HepG2 (cell line): ENCODE measurements around the gene NUDT8. TPM values are rescaled to one million over a fixed set of nuclear protein-coding genes. Genes with fewer than 3 reads are reported as not detected.

Source experiments
- ATF7 ChIP-seq, 2 experiments: fragments of 450-650 bp in 1 of 2; sonication (generic) in 1 of 2; formaldehyde crosslinking in 1 of 2; IDR thresholded peaks; 2 replicates each; pipeline versions ENCODE4 v1.4.0 to v1.6.1; 2016 to 2020; ENCODE audit warnings: antibody characterized with exemption in 1 of 2, mild to moderate bottlenecking in 1 of 2, missing genetic modification reagents in 1 of 2
- BORCS8-MEF2B ChIP-seq: sonication (generic); formaldehyde crosslinking; IDR thresholded peaks from 2 replicates; pipeline ENCODE4 v1.8.0; 2022; ENCODE audit warnings: mild to moderate bottlenecking, missing genetic modification reagents
- DR1 ChIP-seq: sonication (generic); formaldehyde crosslinking; IDR thresholded peaks from 2 replicates; pipeline ENCODE4 v1.8.0; 2021; ENCODE audit warnings: mild to moderate bottlenecking, missing genetic modification reagents, inconsistent platforms
- HOXA7 ChIP-seq: sonication (generic); formaldehyde crosslinking; IDR thresholded peaks from 2 replicates; pipeline ENCODE4 v1.8.1; 2022; ENCODE audit warnings: mild to moderate bottlenecking, missing genetic modification reagents, moderate library complexity
- KDM2A ChIP-seq: sonication (generic); formaldehyde crosslinking; IDR thresholded peaks from 2 replicates; pipeline ENCODE4 v1.4.0; 2020; ENCODE audit warnings: low read depth, missing genetic modification reagents, borderline replicate concordance
- KDM4B ChIP-seq: sonication (generic); formaldehyde crosslinking; IDR thresholded peaks from 2 replicates; pipeline ENCODE4 v1.4.0; 2020; ENCODE audit warnings: missing genetic modification reagents
- MTERF4 ChIP-seq: sonication (generic); formaldehyde crosslinking; IDR thresholded peaks from 2 replicates; pipeline ENCODE4 v1.8.0; 2023; ENCODE audit warnings: mild to moderate bottlenecking, missing genetic modification reagents
- NBN ChIP-seq: fragments of 450-650 bp; conservative IDR thresholded peaks from 2 replicates; pipeline ENCODE4 v1.6.1; 2017
- THAP9 ChIP-seq: sonication (generic); formaldehyde crosslinking; IDR thresholded peaks from 2 replicates; pipeline ENCODE4; 2020; ENCODE audit warnings: missing genetic modification reagents, mild to moderate bottlenecking, borderline replicate concordance
- WIZ ChIP-seq: sonication (generic); formaldehyde crosslinking; IDR thresholded peaks from 2 replicates; pipeline ENCODE4 v1.5.1; 2020; ENCODE audit warnings: mild to moderate bottlenecking, missing genetic modification reagents
- ZBTB10 ChIP-seq: sonication (generic); formaldehyde crosslinking; IDR thresholded peaks from 2 replicates; pipeline ENCODE4 v1.4.0; 2020; ENCODE audit warnings: missing genetic modification reagents, borderline replicate concordance
- ZBTB8A ChIP-seq: sonication (generic); formaldehyde crosslinking; IDR thresholded peaks from 2 replicates; pipeline ENCODE4 v1.4.0; 2020; ENCODE audit warnings: mild to moderate bottlenecking, low read depth, missing genetic modification reagents, borderline replicate concordance
- ZFP36L2 ChIP-seq: sonication (generic); formaldehyde crosslinking; IDR thresholded peaks from 2 replicates; pipeline ENCODE4 v1.4.0; 2020; ENCODE audit warnings: missing genetic modification reagents
- ZIK1 ChIP-seq: sonication (generic); formaldehyde crosslinking; IDR thresholded peaks from 2 replicates; pipeline ENCODE4 v1.5.0; 2020; ENCODE audit warnings: mild to moderate bottlenecking, low read depth, missing genetic modification reagents, borderline replicate concordance
- ZNF160 ChIP-seq: sonication (generic); formaldehyde crosslinking; IDR thresholded peaks from 2 replicates; pipeline ENCODE4 v1.8.0; 2022; ENCODE audit warnings: mild to moderate bottlenecking, inconsistent platforms, missing genetic modification reagents
- ZNF24 ChIP-seq: fragments of 450-650 bp; IDR thresholded peaks from 2 replicates; pipeline ENCODE4 v1.6.1; 2017; ENCODE audit warnings: antibody characterized with exemption, mild to moderate bottlenecking
- ZNF333 ChIP-seq: sonication (generic); formaldehyde crosslinking; IDR thresholded peaks from 2 replicates; pipeline ENCODE4 v1.4.0; 2020; ENCODE audit warnings: mild to moderate bottlenecking, missing genetic modification reagents, borderline replicate concordance
- ZNF543 ChIP-seq: sonication (generic); formaldehyde crosslinking; IDR thresholded peaks from 2 replicates; pipeline ENCODE4 v1.4.0; 2020; ENCODE audit warnings: mild to moderate bottlenecking, missing genetic modification reagents
- ZNF552 ChIP-seq: sonication (generic); formaldehyde crosslinking; IDR thresholded peaks from 2 replicates; pipeline ENCODE4 v1.9.0; 2022; ENCODE audit warnings: missing genetic modification reagents, mild to moderate bottlenecking, borderline replicate concordance
- ZNF562 ChIP-seq: sonication (generic); formaldehyde crosslinking; IDR thresholded peaks from 2 replicates; pipeline ENCODE4 v1.8.0; 2022; ENCODE audit warnings: missing genetic modification reagents, borderline replicate concordance
- ZSCAN9 ChIP-seq: IDR thresholded peaks from 2 replicates; pipeline ENCODE4 v1.6.1; 2016; ENCODE audit warnings: borderline replicate concordance
- polyA plus RNA-seq, 8 experiments: library from polyadenylated mRNA; depleted of rRNA in 3 of 8; stranded (reverse) in 7 of 8; unstranded in 1 of 8; fragments of >200 nt; fragmentation: Illumina TruSeq in 4 of 8; extraction: Trizol in 4 of 8; gene quantifications; 2 replicates each; pipeline versions ENCODE4 v1.2.1 to v1.2.3, GENCODE V29; 2011 to 2016; ENCODE audit warnings: low read depth in 4 of 8, missing spikeins in 1 of 8, mixed read lengths in 1 of 8; ENCODE audit not compliant: insufficient read depth in 1 of 8
- total RNA-seq, 5 experiments: library from RNA; depleted of rRNA; stranded (reverse); fragments of >200 nt; fragmentation: Illumina TruSeq; extraction: Trizol; gene quantifications; 2 replicates each; pipeline ENCODE4 v1.2.3, GENCODE V29; 2016; ENCODE audit warnings: low read depth in 1 of 5
- TF ChIP-seq, protein P1 (sequence below): sonication (generic); formaldehyde crosslinking; IDR thresholded peaks from 2 replicates; pipeline ENCODE4 v1.8.1; 2022; ENCODE audit warnings: mild to moderate bottlenecking, missing genetic modification reagents

NUDT8 gene
- total and polyA plus RNA-seq, 2 of the 13 experiments (the other 11 are each of a cell fraction or from before 2014, with no cell fraction given): 6.7 to 25.8 TPM

DNA sequence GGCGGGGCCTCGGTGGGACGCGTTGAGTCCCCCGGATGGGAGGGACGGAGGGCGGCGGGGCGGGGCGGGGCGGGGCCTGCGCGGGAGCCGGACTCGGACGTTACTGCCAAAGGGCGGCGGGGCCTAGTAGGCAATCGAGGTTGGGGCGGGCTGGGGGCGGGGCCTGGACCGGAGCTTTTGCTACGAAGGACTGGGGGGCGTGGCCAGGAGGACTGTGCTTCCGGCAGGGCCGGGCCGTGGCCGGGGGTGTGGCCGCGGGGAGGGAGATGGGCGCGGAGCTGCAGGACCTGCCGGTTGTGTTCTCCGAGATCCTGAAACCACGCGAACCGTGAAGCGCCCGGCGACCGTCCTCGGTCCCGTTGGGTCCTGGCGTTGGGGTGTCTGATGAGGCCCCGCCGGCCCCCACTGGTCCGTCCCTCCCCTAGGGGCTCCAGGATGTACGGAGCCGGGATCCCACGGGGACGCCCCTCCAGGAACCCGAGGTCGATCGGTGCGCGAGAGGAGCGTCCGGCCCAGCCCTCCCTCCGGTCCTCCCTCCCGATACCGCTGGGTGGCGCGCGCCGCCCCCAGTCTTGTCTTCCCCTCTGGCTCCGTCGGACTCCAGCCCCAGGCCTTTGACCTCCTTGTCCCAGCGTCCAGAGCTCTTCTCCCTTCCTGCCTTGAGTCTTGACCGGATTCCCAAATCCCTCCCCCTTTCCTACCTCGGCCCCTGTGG, 648 bp upstream of the NUDT8 start (continued):
- TF ChIP-seq ZBTB10 (CRISPR knock-in tag) (peak; percentile 56; the same call in 1 of the 2 replicates), ZNF562 (CRISPR knock-in tag) (no peak), BORCS8-MEF2B (no peak), KDM4B (CRISPR knock-in tag) (peak; percentile 75; the same call in 1 of the 2 replicates), ZNF160 (CRISPR knock-in tag) (no peak), THAP9 (CRISPR knock-in tag) (peak; percentile 38; the same call in 1 of the 2 replicates), MTERF4 (CRISPR knock-in tag) (peak; percentile 83), WIZ (no peak), DR1 (peak; percentile 44; the same call in 1 of the 2 replicates), ZNF543 (CRISPR knock-in tag) (no peak), ATF7 (IDR thresholded peaks at IDR 0.05) (no peak), ATF7 (CRISPR knock-in tag; IDR thresholded peaks at IDR 0.05) (no peak), ZBTB8A (CRISPR knock-in tag) (no peak), NBN (no peak), ZSCAN9 (CRISPR knock-in tag) (peak; percentile 22; the same call in 1 of the 2 replicates), HOXA7 (no peak), KDM2A (CRISPR knock-in tag) (peak; percentile 91), ZFP36L2 (CRISPR knock-in tag) (no peak), ZIK1 (CRISPR knock-in tag) (no peak), ZNF552 (CRISPR knock-in tag) (0 out of 2 replicates have a peak, but pooled peaks have one; percentile 58), ZNF24 (no peak), ZNF333 (CRISPR knock-in tag) (0 out of 2 replicates have a peak, but pooled peaks have one; percentile 77)
- TF ChIP-seq, protein P1, sequence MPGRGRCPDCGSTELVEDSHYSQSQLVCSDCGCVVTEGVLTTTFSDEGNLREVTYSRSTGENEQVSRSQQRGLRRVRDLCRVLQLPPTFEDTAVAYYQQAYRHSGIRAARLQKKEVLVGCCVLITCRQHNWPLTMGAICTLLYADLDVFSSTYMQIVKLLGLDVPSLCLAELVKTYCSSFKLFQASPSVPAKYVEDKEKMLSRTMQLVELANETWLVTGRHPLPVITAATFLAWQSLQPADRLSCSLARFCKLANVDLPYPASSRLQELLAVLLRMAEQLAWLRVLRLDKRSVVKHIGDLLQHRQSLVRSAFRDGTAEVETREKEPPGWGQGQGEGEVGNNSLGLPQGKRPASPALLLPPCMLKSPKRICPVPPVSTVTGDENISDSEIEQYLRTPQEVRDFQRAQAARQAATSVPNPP (CRISPR knock-in tag): no peak
